Measurements from ENCODE around the gene DDX3Y.

DDX3Y gene

DNA sequence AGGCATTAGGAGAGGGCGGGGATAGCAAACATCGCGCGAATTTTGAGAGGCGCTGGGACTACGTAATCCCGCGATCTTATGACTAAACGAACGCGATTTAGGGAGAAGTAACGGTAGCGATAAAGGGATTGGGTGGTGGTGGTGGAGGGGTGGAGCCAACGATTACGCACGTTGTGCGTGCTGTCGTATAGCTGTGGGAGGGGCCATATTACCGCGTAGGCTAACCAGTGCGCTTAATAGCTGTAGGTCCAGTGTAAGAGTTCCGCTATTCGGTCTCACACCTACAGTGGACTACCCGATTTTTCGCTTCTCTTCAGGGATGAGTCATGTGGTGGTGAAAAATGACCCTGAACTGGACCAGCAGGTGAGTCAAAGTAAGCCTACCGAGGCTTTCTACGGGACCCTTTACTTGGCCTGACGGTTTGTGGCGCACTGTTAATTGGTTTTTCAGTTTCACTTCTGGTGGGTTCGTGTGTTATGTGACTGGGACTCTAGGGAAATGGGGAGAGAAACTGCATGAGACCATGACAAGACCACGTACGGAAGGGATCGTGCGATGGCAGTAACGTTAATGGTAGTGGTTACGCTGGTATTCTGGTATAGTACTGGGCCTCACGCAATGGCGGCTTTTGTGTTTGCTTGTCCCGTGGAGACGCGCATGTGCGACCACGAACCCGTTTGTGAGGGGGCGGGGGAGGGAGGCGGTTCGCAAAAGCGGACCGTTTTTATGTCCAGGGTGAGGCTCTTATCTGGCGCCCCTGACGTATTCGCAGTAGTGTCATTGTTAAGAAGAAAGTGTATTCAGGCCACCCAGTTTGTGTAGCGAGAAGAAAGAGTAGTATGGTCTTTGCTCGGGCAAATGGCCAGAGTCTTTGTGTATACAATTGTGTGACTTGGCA, at the start of gene DDX3Y:
Gene DDX3Y, plus strand, starts transcription at position 251 of the 899 bp plus-strand sequence. Its CDS starts 69 bp downstream, at position 320.
- FAIRE-seq = peak; percentile 99
- DNase-seq (ENCODE audit: extremely low spot score, insufficient read length, low read depth) = peak; percentile 54

DNA sequence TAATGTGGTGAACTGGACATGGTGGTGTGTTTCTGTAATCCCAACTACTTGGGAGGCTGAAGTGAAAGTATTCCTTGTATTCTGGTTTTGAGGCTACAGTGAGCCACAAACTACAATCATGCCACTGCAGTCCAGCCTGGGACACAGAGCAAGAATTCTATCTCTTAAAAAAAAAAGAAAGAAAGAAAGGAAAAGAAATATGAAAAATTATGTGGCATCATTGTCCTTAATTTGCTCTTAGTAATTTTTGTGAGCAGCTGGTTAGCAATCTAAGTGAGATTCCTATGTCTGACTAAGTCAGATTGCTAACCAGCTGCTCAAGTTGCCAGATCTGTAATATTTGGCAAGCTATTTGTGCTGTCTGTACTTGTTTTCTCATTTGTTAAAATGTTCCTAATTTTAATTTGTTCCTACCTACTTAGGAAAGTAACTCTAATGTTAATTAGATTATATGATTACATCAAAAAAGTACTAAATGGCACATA, 48.8 kb upstream of the DDX3Y start:
- FAIRE-seq (no peak), DNase-seq (ENCODE audit: extremely low spot score, insufficient read length, low read depth) (no peak)

DNA sequence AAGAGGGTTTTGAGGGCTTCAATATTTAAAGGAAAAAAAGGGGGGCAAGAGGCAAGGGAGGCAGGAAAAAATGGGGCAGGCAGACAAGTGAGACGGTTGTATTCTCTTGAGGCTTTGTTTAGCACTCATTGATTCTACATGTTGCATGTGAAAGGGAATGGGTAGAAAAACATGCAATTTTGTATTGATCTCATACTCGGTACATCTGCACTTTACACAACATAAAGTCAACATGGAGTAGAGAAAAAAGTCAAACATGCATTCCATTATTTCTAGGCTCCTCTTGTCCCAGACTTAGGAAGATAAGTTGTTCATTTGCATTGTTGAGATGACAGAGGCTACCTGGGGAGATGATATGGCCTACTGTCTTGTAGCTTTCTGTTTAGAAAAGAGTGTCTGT, 36.7 kb upstream of the DDX3Y start:
- DNase-seq (ENCODE audit: extremely low spot score, insufficient read length, low read depth) (no peak), FAIRE-seq (no peak)

DNA sequence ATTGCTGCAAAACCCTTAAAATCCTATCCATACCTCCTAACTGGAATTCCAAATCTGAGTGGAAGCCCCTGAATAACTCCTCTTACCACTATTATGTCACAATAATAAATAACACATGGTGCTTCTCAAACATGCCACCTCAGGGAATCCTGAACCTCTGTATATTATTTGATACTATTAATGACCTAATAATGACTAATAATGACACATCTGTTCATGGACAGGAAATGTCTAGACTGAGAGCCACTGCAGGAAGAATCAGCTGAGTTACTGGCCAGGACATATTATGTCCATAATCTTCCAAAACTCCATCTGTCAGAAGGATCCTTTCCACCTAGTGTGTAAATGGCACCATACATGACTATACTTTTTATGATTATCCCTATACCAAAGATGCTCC, 7.7 kb upstream of the DDX3Y start:
- DNase-seq (ENCODE audit: extremely low spot score, insufficient read length, low read depth) = no peak
- FAIRE-seq = no peak

GRCh38 chrY:12898604-12899003, 6.1 kb upstream of the DDX3Y start:
- no peak for DNase-seq (ENCODE audit: extremely low spot score, insufficient read length, low read depth)
- FAIRE-seq = no peak

GRCh38 chrY:12905517-12905872, 827 bp downstream of the DDX3Y start:
- DNase-seq (ENCODE audit: extremely low spot score, insufficient read length, low read depth) (no peak), FAIRE-seq (peak; percentile 87)

- FAIRE-seq (peak; percentile 36), DNase-seq (ENCODE audit: extremely low spot score, insufficient read length, low read depth) (no peak)
These were observed 1.2 kb downstream of the DDX3Y start for GRCh38 chrY:12905895-12906294.

DNA sequence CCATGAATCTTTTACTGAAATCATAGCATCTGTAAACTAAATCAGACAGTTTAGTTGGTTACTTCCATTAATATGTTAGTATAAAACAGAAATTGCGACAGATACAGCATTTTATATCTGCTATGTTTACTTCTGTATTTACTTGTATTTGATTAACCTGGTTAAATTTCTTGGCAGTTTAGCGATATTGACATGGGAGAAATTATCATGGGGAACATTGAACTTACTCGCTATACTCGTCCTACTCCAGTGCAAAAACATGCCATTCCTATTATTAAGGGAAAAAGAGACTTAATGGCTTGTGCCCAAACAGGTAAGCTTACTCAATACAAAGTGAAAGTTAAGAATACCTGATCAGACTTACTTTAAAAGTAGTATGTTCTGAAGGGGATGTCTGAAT, 8.9 kb downstream of the DDX3Y start:
- no peak for FAIRE-seq

GRCh38 chrY:12928043-12928442, 23.4 kb downstream of the DDX3Y start:
- FAIRE-seq (no peak), DNase-seq (ENCODE audit: extremely low spot score, insufficient read length, low read depth) (no peak)

More for the DNA sequence above, 8.9 kb downstream of the DDX3Y start:
- no peak for DNase-seq (ENCODE audit: extremely low spot score, insufficient read length, low read depth)

DNA sequence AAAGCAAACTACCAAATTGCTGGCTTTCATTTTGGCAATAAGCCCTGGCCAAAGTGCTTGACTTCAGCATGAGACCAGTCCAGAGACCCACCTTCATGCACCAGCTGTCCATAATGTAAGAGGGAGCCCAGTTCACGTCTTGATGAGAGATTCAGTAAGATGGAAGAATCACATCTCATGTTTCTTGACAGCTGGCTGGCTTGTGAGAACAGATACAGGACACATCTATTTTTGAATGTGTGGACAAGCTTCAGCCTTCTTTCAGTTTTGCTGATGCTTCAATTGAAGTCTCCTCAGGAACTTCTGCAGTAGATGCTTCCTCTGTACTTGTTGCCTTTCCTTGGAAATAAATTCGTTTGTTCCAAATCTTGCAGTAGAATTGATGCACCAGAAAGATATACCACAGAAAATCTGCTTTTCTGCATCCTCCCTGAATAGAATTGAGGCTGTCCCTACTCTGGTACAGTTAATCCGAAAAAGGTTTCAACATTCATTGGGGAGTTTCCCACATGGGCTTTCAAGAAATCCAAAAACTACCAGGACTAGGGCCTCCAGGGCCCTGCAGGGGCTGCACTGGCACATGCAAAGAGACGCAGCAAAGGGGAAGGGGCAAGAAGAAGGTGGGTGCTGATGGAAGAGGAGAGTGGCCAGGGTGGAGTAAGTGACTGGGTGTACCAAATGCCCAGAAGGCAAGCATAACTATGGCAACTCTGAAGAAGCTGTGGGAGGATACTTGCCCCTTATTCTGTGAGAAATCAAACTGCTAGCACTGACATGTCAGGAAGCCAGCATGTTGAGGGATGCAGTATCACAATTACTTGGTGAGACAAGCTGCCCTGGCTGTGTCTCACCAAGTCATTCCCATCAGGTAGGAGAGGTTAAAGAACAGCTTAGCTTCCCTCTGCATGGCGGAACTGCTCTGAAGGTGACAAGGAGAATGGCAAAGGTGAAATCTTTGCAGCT, 37.3 kb downstream of the DDX3Y start:
- DNase-seq (ENCODE audit: extremely low spot score, insufficient read length, low read depth) (no peak), FAIRE-seq (peak; percentile 74)
